Measurements from ENCODE around the gene MKRN2.

Gene MKRN2

GRCh38 chr3:12598890-12599289 lies 42.0 kb downstream of the MKRN2 start:
- Histone ChIP-seq H3K4me2 (ENCODE audit: low read length) (no peak overlapping the region), H3K27ac (ENCODE audit: low read length) (no peak overlapping the region), H3K79me2 (ENCODE audit: low read length) (no peaks in the 10 kb centered on the region; the same call in 1 of the 2 replicates), H3K36me3 (replicated peaks; ENCODE audit: low read depth, low read length) (peaks cover 56% of the 10 kb centered on the region), H2AFZ (ENCODE audit: low read depth, low read length) (no peak overlapping the region), H3K9ac (ENCODE audit: low read length) (no peak overlapping the region), H3K4me3 (ENCODE audit: low read length) (no peak overlapping the region), H3K27me3 (ENCODE audit: low read depth, low read length) (no peaks in the 10 kb centered on the region), H3K4me1 (ENCODE audit: low read length) (no peaks in the 10 kb centered on the region), H4K20me1 (ENCODE audit: insufficient read depth, low read length) (no peaks in the 10 kb centered on the region; the same call in 1 of the 2 replicates), H3K9me3 (ENCODE audit: insufficient read depth, low read length) (no peaks in the 10 kb centered on the region)
- TF ChIP-seq, protein P1, sequence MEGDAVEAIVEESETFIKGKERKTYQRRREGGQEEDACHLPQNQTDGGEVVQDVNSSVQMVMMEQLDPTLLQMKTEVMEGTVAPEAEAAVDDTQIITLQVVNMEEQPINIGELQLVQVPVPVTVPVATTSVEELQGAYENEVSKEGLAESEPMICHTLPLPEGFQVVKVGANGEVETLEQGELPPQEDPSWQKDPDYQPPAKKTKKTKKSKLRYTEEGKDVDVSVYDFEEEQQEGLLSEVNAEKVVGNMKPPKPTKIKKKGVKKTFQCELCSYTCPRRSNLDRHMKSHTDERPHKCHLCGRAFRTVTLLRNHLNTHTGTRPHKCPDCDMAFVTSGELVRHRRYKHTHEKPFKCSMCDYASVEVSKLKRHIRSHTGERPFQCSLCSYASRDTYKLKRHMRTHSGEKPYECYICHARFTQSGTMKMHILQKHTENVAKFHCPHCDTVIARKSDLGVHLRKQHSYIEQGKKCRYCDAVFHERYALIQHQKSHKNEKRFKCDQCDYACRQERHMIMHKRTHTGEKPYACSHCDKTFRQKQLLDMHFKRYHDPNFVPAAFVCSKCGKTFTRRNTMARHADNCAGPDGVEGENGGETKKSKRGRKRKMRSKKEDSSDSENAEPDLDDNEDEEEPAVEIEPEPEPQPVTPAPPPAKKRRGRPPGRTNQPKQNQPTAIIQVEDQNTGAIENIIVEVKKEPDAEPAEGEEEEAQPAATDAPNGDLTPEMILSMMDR (IDR thresholded peaks at IDR 0.05; ENCODE audit: low read depth, low read length), result no peak
- TF ChIP-seq EZH2phosphoT487 (IDR thresholded peaks at IDR 0.05; ENCODE audit: low read depth), result no peak

- H3K79me2 ChIP-seq (ENCODE audit: low read length), result no peaks in the 10 kb centered on the region
- peaks cover 59% of the 10 kb centered on the region for H3K36me3 ChIP-seq (replicated peaks; ENCODE audit: low read depth, low read length)
- no peaks in the 10 kb centered on the region for H3K4me1 ChIP-seq (ENCODE audit: low read length)
- no peak overlapping the region for H2AFZ ChIP-seq (ENCODE audit: low read depth, low read length)
- H3K4me3 ChIP-seq (ENCODE audit: low read length), result no peak overlapping the region
- no peak for TF ChIP-seq EZH2phosphoT487 (IDR thresholded peaks at IDR 0.05; ENCODE audit: low read depth)
- TF ChIP-seq, protein P1 (IDR thresholded peaks at IDR 0.05; ENCODE audit: low read depth, low read length), result no peak
- no peak overlapping the region for H3K9ac ChIP-seq (ENCODE audit: low read length)
- H4K20me1 ChIP-seq (ENCODE audit: insufficient read depth, low read length), result no peaks in the 10 kb centered on the region
- no peak overlapping the region for H3K4me2 ChIP-seq (ENCODE audit: low read length)
- H3K27me3 ChIP-seq (ENCODE audit: low read depth, low read length), result no peaks in the 10 kb centered on the region
- no peak overlapping the region for H3K27ac ChIP-seq (ENCODE audit: low read length)
- no peaks in the 10 kb centered on the region for H3K9me3 ChIP-seq (ENCODE audit: insufficient read depth, low read length)
Observed at GRCh38 chr3:12601072-12601471, 44.2 kb downstream of the MKRN2 start.

DNA sequence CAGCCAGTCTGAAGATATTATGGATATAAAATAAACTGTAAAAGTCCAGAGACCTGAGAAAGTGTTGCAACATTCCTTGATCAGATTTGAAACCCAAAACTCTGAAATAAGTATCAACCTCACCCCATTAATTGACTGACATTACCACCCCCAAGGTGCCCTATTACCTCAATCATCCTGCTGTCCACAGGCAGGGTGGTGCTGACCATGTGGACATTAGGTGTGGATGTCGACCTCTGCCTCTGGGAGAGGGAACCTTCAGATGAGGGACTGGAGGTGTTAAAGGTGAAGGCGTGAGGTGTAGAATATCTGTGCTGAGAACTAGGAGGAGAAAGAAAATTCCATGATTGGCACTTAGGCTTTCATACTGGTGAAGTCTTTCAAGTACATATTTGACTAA lies 47.1 kb downstream of the MKRN2 start:
- no peak overlapping the region for H2AFZ ChIP-seq (ENCODE audit: low read depth, low read length)
- no peaks in the 10 kb centered on the region for H3K79me2 ChIP-seq (ENCODE audit: low read length)
- H3K36me3 ChIP-seq (replicated peaks; ENCODE audit: low read depth, low read length), result peaks cover 62% of the 10 kb centered on the region
- no peak overlapping the region for H3K4me3 ChIP-seq (ENCODE audit: low read length)
- no peaks in the 10 kb centered on the region for H4K20me1 ChIP-seq (ENCODE audit: insufficient read depth, low read length)
- no peak for TF ChIP-seq EZH2phosphoT487 (IDR thresholded peaks at IDR 0.05; ENCODE audit: low read depth)
- TF ChIP-seq, protein P1 (IDR thresholded peaks at IDR 0.05; ENCODE audit: low read depth, low read length), result no peak
- H3K27me3 ChIP-seq (ENCODE audit: low read depth, low read length), result no peaks in the 10 kb centered on the region
- H3K27ac ChIP-seq (ENCODE audit: low read length), result no peak overlapping the region
- no peaks in the 10 kb centered on the region for H3K4me1 ChIP-seq (ENCODE audit: low read length)
- no peaks in the 10 kb centered on the region for H3K9me3 ChIP-seq (ENCODE audit: insufficient read depth, low read length)
- no peak overlapping the region for H3K4me2 ChIP-seq (ENCODE audit: low read length)
- no peak overlapping the region for H3K9ac ChIP-seq (ENCODE audit: low read length)

DNA sequence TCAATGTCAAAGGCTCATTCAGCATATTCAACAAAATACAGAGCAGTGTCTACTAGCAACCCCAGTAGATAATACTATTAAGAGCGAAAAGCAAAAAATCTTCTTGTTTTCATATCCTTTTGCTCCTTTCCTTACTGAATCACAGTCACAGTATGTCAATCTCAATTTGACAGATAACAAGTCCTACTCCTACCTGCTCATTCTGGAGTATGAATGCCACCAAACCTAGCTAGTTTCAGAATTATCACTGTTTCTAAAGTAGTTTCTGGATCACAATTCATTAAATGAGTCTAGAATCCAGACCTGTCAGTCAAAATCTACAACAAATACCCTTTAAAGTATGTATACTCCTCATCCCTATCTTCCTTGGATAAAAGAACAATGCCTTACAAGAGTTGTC lies 51.5 kb downstream of the MKRN2 start:
- Histone ChIP-seq H3K9me3 (ENCODE audit: insufficient read depth, low read length) (no peaks in the 10 kb centered on the region), H3K36me3 (replicated peaks; ENCODE audit: low read depth, low read length) (peaks cover 40% of the 10 kb centered on the region), H3K4me3 (ENCODE audit: low read length) (no peak overlapping the region), H4K20me1 (ENCODE audit: insufficient read depth, low read length) (peaks cover 3% of the 10 kb centered on the region; the same call in 1 of the 2 replicates), H3K79me2 (ENCODE audit: low read length) (peaks cover 10% of the 10 kb centered on the region), H3K9ac (ENCODE audit: low read length) (no peak overlapping the region), H2AFZ (ENCODE audit: low read depth, low read length) (no peak overlapping the region), H3K4me2 (ENCODE audit: low read length) (no peak overlapping the region), H3K4me1 (ENCODE audit: low read length) (no peaks in the 10 kb centered on the region), H3K27ac (ENCODE audit: low read length) (no peak overlapping the region), H3K27me3 (ENCODE audit: low read depth, low read length) (no peaks in the 10 kb centered on the region)
- TF ChIP-seq, protein P1 (IDR thresholded peaks at IDR 0.05; ENCODE audit: low read depth, low read length), result no peak
- TF ChIP-seq EZH2phosphoT487 (IDR thresholded peaks at IDR 0.05; ENCODE audit: low read depth), result no peak

Data from OCI-LY3 (cell line).